Measurements from ENCODE around the gene PPP1R14C. TPM values are rescaled to one million over a fixed set of nuclear protein-coding genes. Genes with fewer than 3 reads are reported as not detected.

PPP1R14C gene
- total and polyA plus RNA-seq, 2 experiments from 2014 or later = 1.1 to 1.4 TPM

- TF ChIP-seq ZNF462 (CRISPR knock-in tag; IDR thresholded peaks at IDR 0.05) (no peak), ETS1 (IDR thresholded peaks at IDR 0.05) (no peak), STAT1 (IDR thresholded peaks at IDR 0.05; ENCODE audit: unreplicated experiment) (no peak)
Measured at GRCh38 chr6:150172929-150173328, 30.1 kb downstream of the PPP1R14C start (continued).

- no peaks in the 10 kb centered on the region for H3K79me2 ChIP-seq (replicated peaks; ENCODE audit: insufficient read depth)
- TF ChIP-seq ZNF114 (CRISPR knock-in tag; IDR thresholded peaks at IDR 0.05) (no peak), JUNB (IDR thresholded peaks at IDR 0.05; ENCODE audit: unreplicated experiment) (no peak), CREB1 (CRISPR knock-in tag; IDR thresholded peaks at IDR 0.05; ENCODE audit: low read depth) (no peak), REST (IDR thresholded peaks at IDR 0.05; ENCODE audit: unreplicated experiment) (no peak)
Measured at GRCh38 chr6:150175586-150176151, 32.8 kb downstream of the PPP1R14C start.

More at GRCh38 chr6:150175586-150176151, 32.8 kb downstream of the PPP1R14C start:
- Mint-ChIP-seq H3K9me3 (no peaks in the 10 kb centered on the region), H3K4me3 (no peak overlapping the region), H3K27me3 (ENCODE audit: insufficient read depth, low read depth, poor library complexity) (no peaks in the 10 kb centered on the region), H3K27ac (no peak overlapping the region), H3K4me1 (no peaks in the 10 kb centered on the region; the same call in 2 of the 3 replicates), H3K36me3 (ENCODE audit: low read depth) (no peaks in the 10 kb centered on the region)
- Histone ChIP-seq H3K4me2 (no peak overlapping the region), H2AFZ (no peak overlapping the region), H3K36me3 (ENCODE audit: insufficient read depth) (no peaks in the 10 kb centered on the region), H3K9me2 (ENCODE audit: insufficient read depth) (no peaks in the 10 kb centered on the region), H3K27me3 (ENCODE audit: insufficient read depth) (no peaks in the 10 kb centered on the region), H4K20me1 (replicated peaks; ENCODE audit: insufficient read depth) (no peaks in the 10 kb centered on the region), H3K4me1 (ENCODE audit: insufficient read depth) (no peaks in the 10 kb centered on the region), H3K27ac (ENCODE audit: low read depth) (no peak overlapping the region), H3F3A (replicated peaks; ENCODE audit: low read depth) (no peaks in the 10 kb centered on the region), H3K4me3 (no peak overlapping the region)
- ATAC-seq (no peak), DNase-seq (ENCODE audit: low spot score) (no peak)
